Spleen (tissue), 11 donors: Measurements from ENCODE around the gene CPSF7. TPM values are rescaled to one million over a fixed set of nuclear protein-coding genes. Genes with fewer than 3 reads are reported as not detected.
A peak's percentile ranks its signal among the peaks of the same experiment; 100 is the strongest.

Experiments used
- DNase-seq: peaks from one replicate; pipeline ENCODE4 v3.0.0-alpha.2; 2020
- H3K27ac ChIP-seq, 8 donors: fragments of 200-600 bp; sonication (generic) in 7 of 8; 1 replicate in 4 of 8; 2 replicates in 4 of 8; pipeline versions ENCODE4 v1.5.0 to v1.8.0; 2016 to 2021; ENCODE audit warnings: inconsistent platforms in 4 of 8, mild to moderate bottlenecking in 4 of 8, moderate library complexity in 1 of 8
- H3K27me3 ChIP-seq, 7 donors: fragments of 200-600 bp; sonication (generic) in 6 of 7; replicated peaks in 1 of 7; 1 replicate in 4 of 7; 2 replicates in 3 of 7; pipeline versions ENCODE4 v1.5.0 to v1.8.0; 2016 to 2021; ENCODE audit warnings: inconsistent platforms in 3 of 7, mild to moderate bottlenecking in 1 of 7
- H3K36me3 ChIP-seq, 6 donors: fragments of 200-600 bp; sonication (generic) in 5 of 6; 1 replicate in 4 of 6; 2 replicates in 2 of 6; pipeline versions ENCODE4 v1.5.0 to v1.8.0; 2016 to 2021; ENCODE audit warnings: inconsistent platforms in 2 of 6
- H3K4me1 ChIP-seq, 6 donors: fragments of 200-600 bp; sonication (generic) in 5 of 6; 1 replicate in 3 of 6; 2 replicates in 3 of 6; pipeline versions ENCODE4 v1.5.0 to v1.8.0; 2016 to 2021; ENCODE audit warnings: inconsistent platforms in 3 of 6
- H3K4me3 ChIP-seq, 8 donors: fragments of 200-600 bp; sonication (generic) in 7 of 8; 1 replicate in 4 of 8; 2 replicates in 4 of 8; pipeline versions ENCODE4 v1.5.0 to v1.8.0; 2016 to 2021; ENCODE audit warnings: inconsistent platforms in 4 of 8, mild to moderate bottlenecking in 4 of 8, moderate library complexity in 2 of 8
- H3K9me3 ChIP-seq, 8 donors: fragments of 200-600 bp; sonication (generic) in 7 of 8; 1 replicate in 4 of 8; 2 replicates in 4 of 8; pipeline versions ENCODE4 v1.5.0 to v1.8.0; 2016 to 2021; ENCODE audit warnings: inconsistent platforms in 4 of 8
- POLR2A ChIP-seq, 3 donors: fragments of 450-650 bp; IDR thresholded peaks; one replicate each; pipeline ENCODE4 v1.5.1; 2017; ENCODE audit warnings: antibody characterized with exemption in 3 of 3, mild to moderate bottlenecking in 1 of 3
- POLR2AphosphoS5 ChIP-seq, 3 donors: sonication (generic); formaldehyde crosslinking; IDR thresholded peaks; one replicate each; pipeline ENCODE4 v1.5.1; 2017; ENCODE audit warnings: antibody characterized with exemption in 3 of 3
- WGBS, 5 donors: extraction: QIAGEN DNeasy Blood & Tissue Kit in 3 of 5; methylation state at CpG; one replicate each; pipeline versions ENCODE4 v1.1.5 to v1.1.7; 2013 to 2018; 5-methylcytosine and 5-hydroxymethylcytosine counted together
- intact Hi-C: fragments of 100-400 bp; cut with DNase I; formaldehyde crosslinking; loops from one replicate; pipeline ENCODE4 v1.15.0; 2023; ENCODE audit warnings: low total_unique reads
- polyA plus RNA-seq, 3 donors: library from polyadenylated mRNA; stranded (reverse); fragments of 200-250 nt; gene quantifications; one replicate each; pipeline ENCODE4 v1.2.1, GENCODE V29; 2013
- total RNA-seq, 7 donors: library from RNA; depleted of rRNA in 3 of 7; stranded (reverse); fragments of >200 nt in 3 of 7; fragmentation: NEBNext Ultra II Directional in 4 of 7; extraction: Animal tissue kit (Norgen Biotek cat#: 25700) in 4 of 7; gene quantifications; one replicate each; pipeline versions ENCODE4 v1.1.0 to v1.2.1, GENCODE V29; 2016 to 2021
- TF ChIP-seq, protein P1 (sequence below), 11 experiments: fragments of 200-600 bp in 7 of 11; fragments of 450-650 bp in 4 of 11; sonication (generic) in 4 of 11; IDR thresholded peaks in 8 of 11; conservative IDR thresholded peaks in 3 of 11; 1 replicate in 7 of 11; 2 replicates in 4 of 11; pipeline versions ENCODE4 v1.4.0 to v1.8.0; 2016 to 2021; ENCODE audit warnings: antibody characterized with exemption in 11 of 11, inconsistent platforms in 4 of 11, mild to moderate bottlenecking in 1 of 11
- donor health status: healthy with polysubstance abuse.
- donor health status: DM: no; HTN: no; CAD: no; lungs with moderate emphysema.
- donor health status: DM: no; HTN: no; CAD: no.
- donor health status: Bipolar disorder and iron deficiency.
- donor health status: healthy.
- donor health status: DM: no; HTN: no; CAD: no.
- donor health status: DM: yes; HTN: yes; CAD: no.

CPSF7 gene
- total and polyA plus RNA-seq, 10 donors: 30.0 to 94.3 (median 67.7) TPM

DNA sequence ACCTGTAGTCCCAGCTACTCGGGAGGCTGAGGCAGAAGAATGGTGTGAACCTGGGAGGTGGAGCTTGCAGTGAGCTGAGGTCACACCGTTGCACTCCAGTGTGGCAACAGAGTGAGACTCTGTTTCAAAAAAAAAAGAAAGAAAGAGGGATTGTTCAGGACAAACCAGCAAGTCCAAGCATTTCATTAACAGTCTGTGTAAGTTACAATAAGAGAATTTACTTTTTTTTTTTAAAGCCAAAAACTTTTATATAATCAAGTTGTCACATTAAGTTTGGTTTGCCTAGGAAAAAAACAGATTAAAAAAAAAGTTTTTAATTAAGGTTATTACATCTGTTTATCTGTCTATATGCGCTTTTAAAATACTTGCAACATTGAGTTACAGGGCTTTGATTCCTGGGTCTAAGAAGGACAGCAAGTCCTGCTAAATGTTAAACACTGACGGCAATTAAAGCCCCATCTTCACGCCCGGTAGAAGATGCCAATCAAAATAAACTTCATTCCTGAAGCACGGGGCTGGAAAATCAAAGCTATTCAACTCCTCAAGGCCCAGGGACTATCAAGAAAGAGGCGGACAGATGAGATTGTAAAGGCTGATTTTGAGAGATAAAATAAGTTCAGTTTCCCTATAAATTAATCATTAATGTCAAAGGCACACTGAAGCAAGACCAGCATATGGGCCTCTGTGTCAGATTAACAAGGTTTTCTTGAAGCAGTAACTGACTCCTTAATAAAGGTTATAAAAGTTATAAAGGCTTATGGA lies 56.9 kb downstream of the CPSF7 start:
- peaks cover 0 to 71% (median 29%) of the 10 kb centered on the region in 6 donors for H3K36me3 ChIP-seq
- H3K9me3 ChIP-seq: peaks cover 0 to 7% (median 0%) of the 10 kb centered on the region in 8 donors
- WGBS, 5 donors: 94 to 98% (median 95%) methylated on average over 8 of the region's 8 CpGs
- DNase-seq: no peak
- TF ChIP-seq POLR2A (IDR thresholded peaks at IDR 0.05) (no peak), POLR2AphosphoS5 (IDR thresholded peaks at IDR 0.05) (no peak)
- TF ChIP-seq, protein P1, sequence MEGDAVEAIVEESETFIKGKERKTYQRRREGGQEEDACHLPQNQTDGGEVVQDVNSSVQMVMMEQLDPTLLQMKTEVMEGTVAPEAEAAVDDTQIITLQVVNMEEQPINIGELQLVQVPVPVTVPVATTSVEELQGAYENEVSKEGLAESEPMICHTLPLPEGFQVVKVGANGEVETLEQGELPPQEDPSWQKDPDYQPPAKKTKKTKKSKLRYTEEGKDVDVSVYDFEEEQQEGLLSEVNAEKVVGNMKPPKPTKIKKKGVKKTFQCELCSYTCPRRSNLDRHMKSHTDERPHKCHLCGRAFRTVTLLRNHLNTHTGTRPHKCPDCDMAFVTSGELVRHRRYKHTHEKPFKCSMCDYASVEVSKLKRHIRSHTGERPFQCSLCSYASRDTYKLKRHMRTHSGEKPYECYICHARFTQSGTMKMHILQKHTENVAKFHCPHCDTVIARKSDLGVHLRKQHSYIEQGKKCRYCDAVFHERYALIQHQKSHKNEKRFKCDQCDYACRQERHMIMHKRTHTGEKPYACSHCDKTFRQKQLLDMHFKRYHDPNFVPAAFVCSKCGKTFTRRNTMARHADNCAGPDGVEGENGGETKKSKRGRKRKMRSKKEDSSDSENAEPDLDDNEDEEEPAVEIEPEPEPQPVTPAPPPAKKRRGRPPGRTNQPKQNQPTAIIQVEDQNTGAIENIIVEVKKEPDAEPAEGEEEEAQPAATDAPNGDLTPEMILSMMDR (IDR thresholded peaks at IDR 0.05 in 8 of 11, conservative IDR thresholded peaks at IDR 0.05 in 3 of 11): no peak
- H3K27ac ChIP-seq: no peak overlapping the region
- intact Hi-C loops: no loop called here
- H3K4me1 ChIP-seq: peaks cover 6 to 31% (median 15%) of the 10 kb centered on the region in 6 donors
- no peak overlapping the region for H3K4me3 ChIP-seq
- no peaks in the 10 kb centered on the region for H3K27me3 ChIP-seq

DNA sequence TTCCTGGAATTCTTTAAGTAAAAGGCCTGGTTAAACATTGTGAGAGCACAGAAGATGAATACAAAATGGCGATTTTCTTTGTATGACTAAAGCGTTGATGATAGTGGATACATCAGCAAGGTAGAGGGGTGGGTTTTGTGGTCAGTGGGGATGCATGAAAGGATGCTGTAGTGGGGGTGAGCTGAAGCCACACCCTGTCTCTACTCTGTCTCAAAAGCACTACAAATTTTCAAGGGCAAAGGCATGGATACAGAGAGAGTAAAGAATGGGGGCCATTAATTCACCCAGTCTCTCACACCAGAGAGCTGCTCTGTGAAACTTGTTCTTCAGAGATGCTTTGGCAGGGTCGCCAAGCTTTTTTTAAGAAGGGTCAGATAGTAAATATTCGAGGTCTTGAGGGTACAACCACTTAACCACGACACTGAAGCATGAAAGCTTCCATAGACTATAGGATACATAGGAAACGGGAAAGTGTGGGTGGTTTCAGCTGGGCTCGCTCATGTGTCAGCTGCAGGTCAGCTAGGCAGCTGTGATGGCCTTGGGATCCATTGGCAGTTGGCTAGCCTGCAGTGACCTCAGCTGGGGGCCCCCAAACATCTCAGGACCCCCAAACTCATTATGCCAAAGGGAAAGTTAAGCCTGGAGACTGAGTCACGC lies 59.3 kb downstream of the CPSF7 start:
- peaks cover 0 to 78% (median 47%) of the 10 kb centered on the region in 6 donors for H3K36me3 ChIP-seq
- H3K4me1 ChIP-seq: peaks cover 6 to 31% (median 17%) of the 10 kb centered on the region in 6 donors
- DNase-seq: no peak
- WGBS, 5 donors: 77 to 88% (median 79%) methylated on average over 8 of the region's 8 CpGs
- peaks cover 0 to 7% (median 0%) of the 10 kb centered on the region in 8 donors for H3K9me3 ChIP-seq
- no peaks in the 10 kb centered on the region for H3K27me3 ChIP-seq
- no peak for TF ChIP-seq POLR2A (IDR thresholded peaks at IDR 0.05)
- TF ChIP-seq POLR2AphosphoS5 (IDR thresholded peaks at IDR 0.05): no peak
- TF ChIP-seq, protein P1 (IDR thresholded peaks at IDR 0.05 in 8 of 11, conservative IDR thresholded peaks at IDR 0.05 in 3 of 11): no peak
- intact Hi-C loops: no loop called here
- no peak overlapping the region for H3K4me3 ChIP-seq
- H3K27ac ChIP-seq: peak overlapping the region in 6 of 8 donors; percentile 12 to 64 (median 50)

DNA sequence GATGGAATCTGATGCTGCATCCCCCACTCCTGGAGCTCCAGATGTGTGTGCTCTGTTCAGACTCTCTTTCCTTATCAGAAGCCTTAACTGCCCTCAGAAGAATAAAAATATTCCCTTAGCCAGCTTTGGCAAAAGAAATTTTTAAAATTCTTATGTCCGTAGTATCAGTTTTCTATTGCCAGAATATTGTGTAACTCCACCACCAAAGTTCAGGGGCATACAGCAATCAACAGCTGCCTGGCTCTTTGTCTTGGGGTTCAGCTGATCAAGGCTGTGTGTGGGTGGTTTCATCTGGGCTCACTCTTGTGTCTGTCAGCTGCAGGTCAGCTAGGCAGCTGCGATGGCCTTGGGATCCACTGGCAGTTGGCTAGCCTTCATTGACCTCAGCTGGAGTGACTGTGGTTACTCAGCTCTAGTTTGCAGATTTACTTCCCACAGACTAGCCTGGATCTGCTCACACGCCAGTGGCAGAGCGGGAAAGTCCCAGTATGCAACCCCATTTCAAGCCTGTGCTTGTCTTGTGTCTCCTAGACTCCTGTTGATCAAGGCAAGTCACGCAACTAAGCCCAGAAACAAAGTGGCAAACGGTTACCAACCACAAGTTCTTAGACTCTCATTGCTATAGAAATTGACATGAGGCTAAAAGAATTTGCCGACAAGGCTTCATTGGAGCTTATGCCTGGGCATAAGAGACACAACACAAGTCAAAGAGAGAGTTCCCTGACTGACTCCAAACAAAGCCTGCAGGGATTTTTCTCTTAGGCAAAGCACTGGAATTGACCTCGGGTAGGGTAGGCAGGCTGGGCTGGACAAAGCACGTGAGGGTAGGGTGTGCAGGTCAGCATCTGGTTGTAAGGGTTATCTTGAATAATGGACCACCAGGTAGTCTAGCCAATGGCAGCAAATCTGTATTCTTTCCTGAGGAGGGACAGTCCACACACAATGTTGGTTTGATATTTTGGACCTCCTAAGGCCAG lies 60.1 kb downstream of the CPSF7 start:
- Histone ChIP-seq H3K27ac (peak overlapping the region in 7 of 8 donors; percentile 22 to 69 (median 51)), H3K9me3 (peaks cover 0 to 3% (median 0%) of the 10 kb centered on the region in 8 donors), H3K36me3 (peaks cover 0 to 78% (median 52%) of the 10 kb centered on the region in 6 donors), H3K4me1 (peaks cover 6 to 31% (median 17%) of the 10 kb centered on the region in 6 donors), H3K4me3 (no peak overlapping the region), H3K27me3 (no peaks in the 10 kb centered on the region)
- no peak for TF ChIP-seq POLR2A (IDR thresholded peaks at IDR 0.05)
- TF ChIP-seq POLR2AphosphoS5 (IDR thresholded peaks at IDR 0.05): peak in 2 of 3 donors; percentile 71 to 72
- WGBS, 5 donors: 68 to 85% (median 77%) methylated on average over 9 of the region's 9 CpGs
- intact Hi-C loops: no loop called here
- DNase-seq: no peak

DNA sequence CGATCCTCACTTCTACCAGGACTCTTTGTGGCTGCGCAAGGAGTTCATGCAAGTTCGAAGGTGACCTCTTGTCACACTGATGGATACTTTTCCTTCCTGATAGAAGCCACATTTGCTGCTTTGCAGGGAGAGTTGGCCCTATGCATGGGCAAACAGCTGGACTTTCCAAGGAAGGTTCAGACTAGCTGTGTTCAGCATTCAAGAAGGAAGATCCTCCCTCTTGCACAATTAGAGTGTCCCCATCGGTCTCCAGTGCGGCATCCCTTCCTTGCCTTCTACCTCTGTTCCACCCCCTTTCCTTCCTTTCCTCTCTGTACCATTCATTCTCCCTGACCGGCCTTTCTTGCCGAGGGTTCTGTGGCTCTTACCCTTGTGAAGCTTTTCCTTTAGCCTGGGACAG lies 61.1 kb downstream of the CPSF7 start:
- no peaks in the 10 kb centered on the region for H3K9me3 ChIP-seq
- peaks cover 7 to 40% (median 22%) of the 10 kb centered on the region in 6 donors for H3K4me1 ChIP-seq
- H3K36me3 ChIP-seq: peaks cover 0 to 78% (median 61%) of the 10 kb centered on the region in 6 donors
- intact Hi-C loops: no loop called here
- DNase-seq: no peak
- TF ChIP-seq POLR2A (IDR thresholded peaks at IDR 0.05): no peak
- TF ChIP-seq, protein P1 (IDR thresholded peaks at IDR 0.05 in 8 of 11, conservative IDR thresholded peaks at IDR 0.05 in 3 of 11): no peak
- no peak for TF ChIP-seq POLR2AphosphoS5 (IDR thresholded peaks at IDR 0.05)
- no peaks in the 10 kb centered on the region for H3K27me3 ChIP-seq
- 76 to 93% (median 82%) methylated on average over 7 of the region's 7 CpGs for WGBS, 5 donors
- peak overlapping the region in 7 of 8 donors; percentile 22 to 69 (median 51) for H3K27ac ChIP-seq
- H3K4me3 ChIP-seq: no peak overlapping the region
